ENCODE measurements around the gene ATP13A4. TPM values are rescaled to one million over a fixed set of nuclear protein-coding genes. Genes with fewer than 3 reads are reported as not detected.
A peak's percentile ranks its signal among the peaks of the same experiment; 100 is the strongest.

Gene ATP13A4
- total and polyA plus RNA-seq, 2 of the 4 experiments (the other 2 are of a cell fraction), result under 0.01 TPM; not detected in 1

- WGBS, 2 experiments (ENCODE audit: extremely low coverage in 2 of 2, insufficient read length in 1 of 2), result 20% methylated on average over 3 of the region's 7 CpGs; no CpG with 5 or more reads in 1 of the 2 experiments
- Histone ChIP-seq H3K14ac (replicated peaks; ENCODE audit: low read depth, low read length) (no peak overlapping the region), H4K8ac (ENCODE audit: low read depth in 2 of 2, low read length in 2 of 2) (no peak overlapping the region), H3K36me3 (ENCODE audit: control insufficient read depth, insufficient read depth, low read length) (no peaks in the 10 kb centered on the region), H3K56ac (ENCODE audit: extremely low read depth, insufficient read depth, low read length) (no peak overlapping the region), H2BK5ac (ENCODE audit: low read depth, low read length, poor library complexity, severe bottlenecking) (no peak overlapping the region), H3K4me1 (ENCODE audit: control insufficient read depth, insufficient read depth, low read length) (no peaks in the 10 kb centered on the region), H4K91ac (ENCODE audit: insufficient read depth, low read depth, low read length) (no peak overlapping the region), H3K27me3 (ENCODE audit: control insufficient read depth, insufficient read depth, low read length) (no peaks in the 10 kb centered on the region), H2BK120ac (ENCODE audit: low read depth, low read length) (no peak overlapping the region), H3K18ac (ENCODE audit: low read depth, low read length) (no peak overlapping the region), H3K9ac (ENCODE audit: low read depth, low read length) (no peak overlapping the region), H2BK20ac (ENCODE audit: low read depth, low read length) (no peak overlapping the region), H3K23ac (ENCODE audit: low read depth, low read length) (no peak overlapping the region), H4K5ac (ENCODE audit: low read depth, low read length) (no peak overlapping the region), H4K20me1 (ENCODE audit: insufficient read depth, low read length) (no peaks in the 10 kb centered on the region), H3K4ac (ENCODE audit: low read depth, low read length) (no peak overlapping the region), H3K9me1 (ENCODE audit: insufficient read depth, low read length) (no peaks in the 10 kb centered on the region), H2AFZ (replicated peaks; ENCODE audit: low read length, poor library complexity) (no peak overlapping the region), H3K9me3 (ENCODE audit: control insufficient read depth, insufficient read depth, low read length) (peaks cover 6% of the 10 kb centered on the region), H3K79me1 (ENCODE audit: low read depth in 1 of 2, low read length in 2 of 2) (no peaks in the 10 kb centered on the region), H2AK9ac (replicated peaks; ENCODE audit: low read depth, low read length, poor library complexity) (no peak overlapping the region), H2BK15ac (ENCODE audit: low read depth, low read length) (no peak overlapping the region), H2AK5ac (ENCODE audit: low read depth, low read length) (no peak overlapping the region), H3K4me3 (ENCODE audit: insufficient read depth, low read depth, low read length) (no peak overlapping the region), H3K27ac (ENCODE audit: insufficient read depth, low read length) (no peak overlapping the region), H3K4me2 (ENCODE audit: low read depth, low read length) (no peak overlapping the region)
- POLR2A ChIA-PET (ENCODE audit: unreplicated experiment), result no interaction called here
- CTCF ChIA-PET, result no interaction called here
- no peak for ATAC-seq (ENCODE audit: low read depth)
- 0 out of 2 replicates have a peak, but pooled peaks have one; percentile 24 for TF ChIP-seq CEBPB (IDR thresholded peaks at IDR 0.05; ENCODE audit: low read depth, low read length)
- no peak for TF ChIP-seq MAZ (IDR thresholded peaks at IDR 0.05; ENCODE audit: borderline replicate concordance, low read depth, low read length)
- no peak for TF ChIP-seq RFX5 (IDR thresholded peaks at IDR 0.05; ENCODE audit: low read depth, low read length)
- intact Hi-C loops (cut with micrococcal nuclease), result no loop called here
- dilution Hi-C loops (cut with HindIII; ENCODE audit: low sequenced_read_pairs, unreplicated experiment), result no loop called here
- DNase-seq, result no peak
- in situ Hi-C loops (cut with MboI; ENCODE audit: low sequenced_read_pairs), result no loop called here
- no TSS peak for BruUV-seq (replicated peaks)
Measured at GRCh38 chr3:193396451-193397244, 158.0 kb downstream of the ATP13A4 start.

All from IMR-90 (cell line).